Endodermal cell (in vitro differentiated cells): Measurements from ENCODE around the gene DNPEP. TPM values are rescaled to one million over a fixed set of nuclear protein-coding genes. Genes with fewer than 3 reads are reported as not detected.

ENCODE experiments used
- DNase-seq: peaks from one replicate; pipeline ENCODE4 v3.0.0-alpha.2; 2017
- H3K27ac ChIP-seq: 2 replicates; pipeline ENCODE4 v1.5.1; 2013; ENCODE audit warnings: mild to moderate bottlenecking, low read depth, low read length, moderate library complexity
- H3K27me3 ChIP-seq: 2 replicates; pipeline ENCODE4 v1.6.1; 2013; ENCODE audit warnings: mild to moderate bottlenecking, low read length, moderate library complexity; ENCODE audit not compliant: insufficient read depth, control insufficient read depth, poor library complexity, severe bottlenecking
- H3K36me3 ChIP-seq: 2 replicates; pipeline ENCODE4 v1.7.0; 2013; ENCODE audit warnings: mild to moderate bottlenecking, low read length, moderate library complexity; ENCODE audit not compliant: control insufficient read depth, insufficient read depth
- H3K4me1 ChIP-seq: one replicate; pipeline ENCODE4 v1.7.0; 2013; ENCODE audit warnings: low read length; ENCODE audit not compliant: control insufficient read depth, insufficient read depth
- H3K4me3 ChIP-seq: 2 replicates; pipeline ENCODE4 v1.5.1; 2013; ENCODE audit warnings: mild to moderate bottlenecking, low read length, moderate library complexity
- H3K9ac ChIP-seq: 2 replicates; pipeline ENCODE4 v1.6.1; 2013; ENCODE audit warnings: mild to moderate bottlenecking, low read length, moderate library complexity; ENCODE audit not compliant: poor library complexity, severe bottlenecking; ENCODE audit errors: extremely low read depth
- H3K9me3 ChIP-seq: 2 replicates; pipeline ENCODE4 v1.6.1; 2013; ENCODE audit warnings: mild to moderate bottlenecking, low read length, moderate library complexity; ENCODE audit not compliant: control insufficient read depth
- H3K27ac Mint-ChIP-seq: 2 replicates; pipeline ENCODE4 v1.8.0; 2020; ENCODE audit warnings: mixed read lengths
- H3K27me3 Mint-ChIP-seq: 2 replicates; pipeline ENCODE4 v1.8.0; 2021; ENCODE audit warnings: mild to moderate bottlenecking, mixed read lengths; ENCODE audit not compliant: insufficient read depth
- H3K36me3 Mint-ChIP-seq: 2 replicates; pipeline ENCODE4 v1.8.0; 2020; ENCODE audit warnings: low read depth, mixed read lengths
- H3K4me1 Mint-ChIP-seq: 2 replicates; pipeline ENCODE4 v1.8.0; 2020; ENCODE audit warnings: mixed read lengths
- H3K4me3 Mint-ChIP-seq: 2 replicates; pipeline ENCODE4 v1.8.0; 2020; ENCODE audit warnings: mild to moderate bottlenecking, moderate library complexity, mixed read lengths
- H3K9me3 Mint-ChIP-seq: 2 replicates; pipeline ENCODE4 v1.8.0; 2020; ENCODE audit warnings: mild to moderate bottlenecking, mixed read lengths
- WGBS, 2 experiments: methylation state at CpG; one replicate each; pipeline versions ENCODE4 v1.1.5 to v1.1.7; 2013; ENCODE audit warnings: missing lambda C conversion rate in 2 of 2, mixed read lengths in 1 of 2; ENCODE audit not compliant: insufficient coverage in 1 of 2, insufficient read length in 1 of 2; 5-methylcytosine and 5-hydroxymethylcytosine counted together
- total RNA-seq, 2 donors: library from RNA; stranded (reverse); fragmentation: NEBNext Ultra II Directional in 1 of 2; extraction: Animal tissue kit (Norgen Biotek cat#: 25700) in 1 of 2; gene quantifications; 2 replicates in 1 of 2; 3 replicates in 1 of 2; pipeline ENCODE4 v1.2.1, GENCODE V29; 2021
- TF ChIP-seq, protein P1 (sequence below): fragments of 200-600 bp; sonication (generic); conservative IDR thresholded peaks from 2 replicates; pipeline ENCODE4 v1.5.0; 2021; ENCODE audit warnings: antibody characterized with exemption, mild to moderate bottlenecking

Gene DNPEP
- total RNA-seq, 2 donors from 2014 or later = 54.6 to 76.1 TPM

DNA sequence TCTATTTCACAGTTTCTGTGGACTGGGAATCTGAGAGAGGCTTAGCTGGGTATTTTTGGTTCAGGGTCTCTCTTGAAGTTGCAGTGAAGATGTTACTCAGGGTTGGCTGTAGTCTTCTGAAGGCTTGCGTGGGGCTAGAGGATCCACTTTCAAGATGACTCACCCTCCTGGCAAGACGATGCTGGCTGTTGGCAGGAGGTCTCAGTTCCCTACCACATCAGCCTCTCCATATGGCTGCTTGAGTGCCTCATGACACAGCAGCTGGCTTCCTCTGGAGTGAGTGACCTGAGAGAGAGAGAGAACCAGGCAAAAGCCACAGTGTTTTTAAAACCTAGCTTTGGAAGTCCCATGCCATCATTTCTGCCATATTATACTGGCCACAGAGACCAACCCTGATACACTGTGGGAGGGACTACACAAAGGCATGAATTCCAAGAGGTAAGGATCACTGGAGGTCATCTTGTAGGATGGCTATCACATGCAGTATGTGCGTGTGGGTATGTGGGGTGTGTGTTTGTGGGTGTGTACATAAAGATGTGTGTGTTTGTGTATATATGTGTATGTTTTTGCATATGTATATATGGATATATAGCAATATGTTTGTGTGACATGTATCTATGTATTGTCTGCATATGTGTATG is 25.1 kb downstream of the DNPEP start:
- Histone ChIP-seq H3K27me3 (peaks cover 40% of the 10 kb centered on the region), H3K4me3 (no peak overlapping the region), H3K9me3 (no peaks in the 10 kb centered on the region), H3K27ac (no peak overlapping the region), H3K4me1 (no peaks in the 10 kb centered on the region), H3K9ac (no peak overlapping the region), H3K36me3 (no peaks in the 10 kb centered on the region)
- TF ChIP-seq, protein P1, sequence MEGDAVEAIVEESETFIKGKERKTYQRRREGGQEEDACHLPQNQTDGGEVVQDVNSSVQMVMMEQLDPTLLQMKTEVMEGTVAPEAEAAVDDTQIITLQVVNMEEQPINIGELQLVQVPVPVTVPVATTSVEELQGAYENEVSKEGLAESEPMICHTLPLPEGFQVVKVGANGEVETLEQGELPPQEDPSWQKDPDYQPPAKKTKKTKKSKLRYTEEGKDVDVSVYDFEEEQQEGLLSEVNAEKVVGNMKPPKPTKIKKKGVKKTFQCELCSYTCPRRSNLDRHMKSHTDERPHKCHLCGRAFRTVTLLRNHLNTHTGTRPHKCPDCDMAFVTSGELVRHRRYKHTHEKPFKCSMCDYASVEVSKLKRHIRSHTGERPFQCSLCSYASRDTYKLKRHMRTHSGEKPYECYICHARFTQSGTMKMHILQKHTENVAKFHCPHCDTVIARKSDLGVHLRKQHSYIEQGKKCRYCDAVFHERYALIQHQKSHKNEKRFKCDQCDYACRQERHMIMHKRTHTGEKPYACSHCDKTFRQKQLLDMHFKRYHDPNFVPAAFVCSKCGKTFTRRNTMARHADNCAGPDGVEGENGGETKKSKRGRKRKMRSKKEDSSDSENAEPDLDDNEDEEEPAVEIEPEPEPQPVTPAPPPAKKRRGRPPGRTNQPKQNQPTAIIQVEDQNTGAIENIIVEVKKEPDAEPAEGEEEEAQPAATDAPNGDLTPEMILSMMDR = no peak
- Mint-ChIP-seq H3K27me3 (peaks cover 39% of the 10 kb centered on the region), H3K9me3 (no peaks in the 10 kb centered on the region), H3K4me3 (no peak overlapping the region), H3K27ac (no peak overlapping the region), H3K36me3 (no peaks in the 10 kb centered on the region), H3K4me1 (peaks cover 2% of the 10 kb centered on the region)
- DNase-seq = no peak
- WGBS, 2 experiments = 56 to 69% methylated on average over 3 of the region's 3 CpGs

DNA sequence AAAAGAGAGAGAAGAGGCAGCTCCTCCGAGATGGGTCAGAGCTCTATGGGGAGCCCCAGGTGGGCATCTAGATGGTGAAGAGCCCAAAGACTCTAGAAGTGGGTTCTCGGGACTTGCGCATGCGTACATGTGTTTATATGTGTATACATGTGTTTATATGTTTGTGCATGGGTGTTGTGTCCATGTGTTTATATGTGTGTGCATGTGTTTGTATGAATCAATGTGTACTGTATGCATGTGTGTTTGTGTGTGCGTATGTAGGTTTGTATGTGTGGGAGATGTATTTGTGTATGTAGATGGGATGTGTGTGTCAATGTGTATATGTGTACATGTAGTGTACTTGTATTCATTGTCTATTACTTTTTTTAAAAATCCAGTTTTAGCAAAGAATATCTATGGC is 25.6 kb downstream of the DNPEP start:
- Histone ChIP-seq H3K36me3 (no peaks in the 10 kb centered on the region), H3K4me3 (no peak overlapping the region), H3K27me3 (peaks cover 46% of the 10 kb centered on the region), H3K9me3 (no peaks in the 10 kb centered on the region), H3K27ac (no peak overlapping the region), H3K4me1 (no peaks in the 10 kb centered on the region), H3K9ac (no peak overlapping the region)
- H3K4me3 Mint-ChIP-seq = no peak overlapping the region
- H3K27ac Mint-ChIP-seq = no peak overlapping the region
- H3K27me3 Mint-ChIP-seq = peaks cover 44% of the 10 kb centered on the region
- no peaks in the 10 kb centered on the region for H3K36me3 Mint-ChIP-seq
- H3K9me3 Mint-ChIP-seq = no peaks in the 10 kb centered on the region
- H3K4me1 Mint-ChIP-seq = peaks cover 2% of the 10 kb centered on the region
- TF ChIP-seq, protein P1 = no peak
- 94 to 95% methylated on average over 4 to 5 of the region's 5 CpGs for WGBS, 2 experiments
- DNase-seq = no peak

DNA sequence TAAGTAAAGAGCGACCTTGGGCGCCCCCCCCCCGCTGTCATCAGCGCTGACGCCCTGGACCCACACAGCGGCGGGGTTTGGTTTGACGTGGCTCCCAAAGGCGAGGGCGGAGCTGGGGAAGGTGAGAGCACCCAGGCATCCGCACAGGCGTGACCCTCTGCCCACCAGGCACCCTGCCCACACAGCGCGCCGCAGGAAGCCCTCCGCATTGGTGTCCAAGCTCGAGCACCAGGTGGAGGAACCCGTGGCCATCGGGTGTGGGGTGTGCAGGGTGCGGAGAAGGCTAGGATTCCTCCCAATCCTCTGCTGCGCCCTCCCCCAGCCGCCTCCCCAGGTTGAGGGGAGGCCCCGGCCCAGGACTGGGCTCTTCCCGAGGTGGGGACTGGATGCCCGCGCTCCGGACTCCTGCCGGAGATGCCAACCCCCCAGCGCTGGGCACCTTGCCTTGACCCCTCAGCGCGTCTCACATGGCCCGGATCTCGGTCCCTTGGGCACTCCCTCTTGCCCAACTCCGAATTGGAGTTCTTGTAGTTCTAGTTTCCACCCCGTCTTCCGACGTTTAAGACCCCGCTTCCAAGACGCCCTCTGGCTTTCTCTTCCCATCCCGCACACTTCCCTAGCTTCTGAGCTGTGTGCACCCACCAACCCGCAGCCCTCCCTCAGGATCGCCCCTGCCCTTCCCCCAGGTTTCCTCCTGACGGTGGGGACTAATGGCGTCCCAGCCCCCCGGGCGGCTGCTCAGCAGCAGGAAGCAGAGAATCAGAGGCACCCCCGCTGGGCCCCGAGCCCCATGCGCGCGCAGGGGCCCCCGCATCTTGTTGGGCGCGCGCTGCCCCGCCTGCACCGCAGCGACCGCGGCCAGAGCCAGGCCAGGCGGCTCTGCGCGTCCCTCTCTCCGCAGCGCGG is 29.3 kb downstream of the DNPEP start:
- H3K9me3 ChIP-seq = no peaks in the 10 kb centered on the region
- H3K27ac Mint-ChIP-seq = no peak overlapping the region
- TF ChIP-seq, protein P1 = no peak
- H3K4me3 Mint-ChIP-seq = peak overlapping the region; percentile 57
- H3K27me3 Mint-ChIP-seq = peaks cover 79% of the 10 kb centered on the region
- DNase-seq = peak; percentile 60
- peaks cover 74% of the 10 kb centered on the region for H3K27me3 ChIP-seq
- peaks cover 2% of the 10 kb centered on the region for H3K4me1 Mint-ChIP-seq
- H3K9ac ChIP-seq = no peak overlapping the region
- H3K36me3 ChIP-seq = no peaks in the 10 kb centered on the region
- H3K9me3 Mint-ChIP-seq = no peaks in the 10 kb centered on the region
- H3K4me1 ChIP-seq = no peaks in the 10 kb centered on the region
- 3 to 6% methylated on average over 37 to 66 of the region's 66 CpGs for WGBS, 2 experiments
- no peaks in the 10 kb centered on the region for H3K36me3 Mint-ChIP-seq
- peak overlapping the region; percentile 47 for H3K4me3 ChIP-seq
- H3K27ac ChIP-seq = no peak overlapping the region
